ENCODE results near the gene GFRA1. TPM values are rescaled to one million over a fixed set of nuclear protein-coding genes. Genes with fewer than 3 reads are reported as not detected.
"Not testable (repeated sequence)": the region's sequence is repeated elsewhere in the genome, so short reads cannot be mapped to it uniquely, and the experiment has no call there.

The GFRA1 gene
- total RNA-seq, 4 donors from 2014 or later: 21.0 to 62.5 (median 59.3) TPM

- Histone ChIP-seq H3K4me3 (no peak overlapping the region), H3K36me3 (no peaks in the 10 kb centered on the region), H3K4me1 (no peaks in the 10 kb centered on the region), H3K27ac (no peak overlapping the region), H3K27me3 (no peaks in the 10 kb centered on the region), H3K9me3 (peaks cover 0 to 11% (median 0%) of the 10 kb centered on the region in 3 donors)
- no peak for TF ChIP-seq EP300 (IDR thresholded peaks at IDR 0.05)
- TF ChIP-seq POLR2AphosphoS5 (IDR thresholded peaks at IDR 0.05): no peak
- TF ChIP-seq, protein P1, sequence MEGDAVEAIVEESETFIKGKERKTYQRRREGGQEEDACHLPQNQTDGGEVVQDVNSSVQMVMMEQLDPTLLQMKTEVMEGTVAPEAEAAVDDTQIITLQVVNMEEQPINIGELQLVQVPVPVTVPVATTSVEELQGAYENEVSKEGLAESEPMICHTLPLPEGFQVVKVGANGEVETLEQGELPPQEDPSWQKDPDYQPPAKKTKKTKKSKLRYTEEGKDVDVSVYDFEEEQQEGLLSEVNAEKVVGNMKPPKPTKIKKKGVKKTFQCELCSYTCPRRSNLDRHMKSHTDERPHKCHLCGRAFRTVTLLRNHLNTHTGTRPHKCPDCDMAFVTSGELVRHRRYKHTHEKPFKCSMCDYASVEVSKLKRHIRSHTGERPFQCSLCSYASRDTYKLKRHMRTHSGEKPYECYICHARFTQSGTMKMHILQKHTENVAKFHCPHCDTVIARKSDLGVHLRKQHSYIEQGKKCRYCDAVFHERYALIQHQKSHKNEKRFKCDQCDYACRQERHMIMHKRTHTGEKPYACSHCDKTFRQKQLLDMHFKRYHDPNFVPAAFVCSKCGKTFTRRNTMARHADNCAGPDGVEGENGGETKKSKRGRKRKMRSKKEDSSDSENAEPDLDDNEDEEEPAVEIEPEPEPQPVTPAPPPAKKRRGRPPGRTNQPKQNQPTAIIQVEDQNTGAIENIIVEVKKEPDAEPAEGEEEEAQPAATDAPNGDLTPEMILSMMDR (IDR thresholded peaks at IDR 0.05): no peak
- TF ChIP-seq POLR2A (IDR thresholded peaks at IDR 0.05): no peak
- WGBS, 2 donors (ENCODE audit: low coverage in 1 of 2): 90% methylated on average over 2 of the region's 3 CpGs; no CpG with 5 or more reads in 1 of the 2 donors
- no peak for ATAC-seq
Measured at GRCh38 chr10:116169782-116170445, 103.1 kb downstream of the GFRA1 start.

DNA sequence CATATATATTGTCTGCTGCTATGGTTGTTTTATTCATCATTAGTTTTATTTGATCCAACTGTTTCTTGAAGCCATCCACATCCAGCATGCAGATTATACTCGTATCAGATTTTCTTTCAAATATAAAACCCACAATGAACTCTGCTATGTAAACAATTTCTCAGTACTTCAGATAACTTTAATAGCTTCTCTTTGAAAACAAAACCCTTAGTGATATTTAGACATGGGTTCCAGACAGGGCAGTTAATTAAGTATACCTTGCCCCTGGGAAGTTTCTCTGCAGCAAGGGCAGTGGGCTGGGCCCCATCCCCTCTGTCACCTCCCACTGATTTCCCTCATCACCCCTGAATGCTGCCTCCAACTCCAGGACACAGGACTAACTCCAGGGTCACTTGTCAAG lies 104.3 kb downstream of the GFRA1 start:
- no peaks in the 10 kb centered on the region for H3K27me3 ChIP-seq
- no peak for ATAC-seq
- 40 to 60% methylated on average over 1 of the region's 1 CpG for WGBS, 2 donors (ENCODE audit: low coverage in 1 of 2)
- H3K4me1 ChIP-seq: no peaks in the 10 kb centered on the region
- H3K36me3 ChIP-seq: no peaks in the 10 kb centered on the region
- H3K27ac ChIP-seq: no peak overlapping the region
- peaks cover 0 to 11% (median 0%) of the 10 kb centered on the region in 3 donors for H3K9me3 ChIP-seq
- no peak overlapping the region for H3K4me3 ChIP-seq
- TF ChIP-seq, protein P1 (IDR thresholded peaks at IDR 0.05): no peak
- TF ChIP-seq EP300 (IDR thresholded peaks at IDR 0.05) (no peak), POLR2A (IDR thresholded peaks at IDR 0.05) (no peak), POLR2AphosphoS5 (IDR thresholded peaks at IDR 0.05) (no peak)

- no peak for ATAC-seq
- no peak overlapping the region for H3K27ac ChIP-seq
- no peak overlapping the region for H3K4me3 ChIP-seq
- 29 to 50% methylated on average over 1 of the region's 2 CpGs for WGBS, 2 donors (ENCODE audit: low coverage in 1 of 2)
- H3K27me3 ChIP-seq: no peaks in the 10 kb centered on the region
- TF ChIP-seq POLR2A (IDR thresholded peaks at IDR 0.05) (no peak), EP300 (IDR thresholded peaks at IDR 0.05) (no peak), POLR2AphosphoS5 (IDR thresholded peaks at IDR 0.05) (no peak)
- TF ChIP-seq, protein P1 (IDR thresholded peaks at IDR 0.05): no peak
- H3K9me3 ChIP-seq: peaks cover 0 to 11% (median 0%) of the 10 kb centered on the region in 3 donors
- H3K4me1 ChIP-seq: no peaks in the 10 kb centered on the region
- H3K36me3 ChIP-seq: no peaks in the 10 kb centered on the region
Measured at GRCh38 chr10:116168329-116168728, 104.7 kb downstream of the GFRA1 start.

DNA sequence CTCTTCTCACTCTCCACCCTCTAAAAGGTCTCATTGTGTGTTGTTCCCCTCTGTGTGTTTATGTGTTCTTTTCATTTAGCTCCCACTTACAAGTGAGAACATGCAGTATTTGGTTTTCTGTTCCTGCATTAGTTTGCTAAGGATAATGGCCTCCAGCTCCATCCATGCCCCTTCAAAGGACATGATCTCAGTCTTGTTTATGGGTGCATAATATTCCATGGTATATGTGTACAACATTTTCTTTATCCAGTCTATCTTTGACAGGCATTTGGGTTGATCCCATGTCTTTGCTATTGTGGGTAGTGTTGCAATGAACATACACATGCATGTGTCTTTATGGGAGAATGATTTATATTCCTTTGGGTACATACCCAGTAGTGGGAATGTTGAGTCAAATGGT lies 107.1 kb downstream of the GFRA1 start:
- H3K9me3 ChIP-seq: peaks cover 0 to 11% (median 0%) of the 10 kb centered on the region in 3 donors
- H3K27me3 ChIP-seq, H3K27ac ChIP-seq, ATAC-seq, H3K4me3 ChIP-seq, H3K4me1 ChIP-seq, H3K36me3 ChIP-seq: not testable (repeated sequence)

DNA sequence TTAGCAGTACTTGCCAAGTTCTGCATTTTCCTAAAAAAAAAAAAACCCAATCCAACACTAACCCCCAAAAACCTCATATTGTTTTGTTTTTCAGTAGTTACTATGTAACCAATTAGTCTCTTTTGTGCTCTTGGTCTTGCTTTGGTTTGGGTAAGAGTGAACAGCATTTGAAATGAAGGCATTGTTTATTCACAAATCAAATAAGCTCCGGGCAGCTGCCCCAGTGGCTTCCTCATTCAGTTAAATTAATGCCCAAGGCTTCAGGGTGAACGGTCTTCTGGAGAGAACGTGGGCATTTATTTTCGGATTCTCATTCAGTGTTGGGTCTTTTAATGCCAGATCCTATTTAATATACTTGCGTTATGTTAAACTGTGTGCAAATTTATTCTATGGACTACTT lies 108.7 kb downstream of the GFRA1 start:
- Histone ChIP-seq H3K4me3 (no peak overlapping the region), H3K9me3 (peaks cover 0 to 5% (median 0%) of the 10 kb centered on the region in 3 donors), H3K36me3 (no peaks in the 10 kb centered on the region), H3K4me1 (no peaks in the 10 kb centered on the region), H3K27me3 (no peaks in the 10 kb centered on the region), H3K27ac (no peak overlapping the region)
- no peak for TF ChIP-seq EP300 (IDR thresholded peaks at IDR 0.05)
- TF ChIP-seq, protein P1 (IDR thresholded peaks at IDR 0.05): no peak
- no peak for TF ChIP-seq POLR2AphosphoS5 (IDR thresholded peaks at IDR 0.05)
- no peak for TF ChIP-seq POLR2A (IDR thresholded peaks at IDR 0.05)
- WGBS, 2 donors (ENCODE audit: low coverage in 1 of 2): 37 to 62% methylated on average over 5 of the region's 5 CpGs
- no peak for ATAC-seq
